Mesendoderm (in vitro differentiated cells): Measurements from ENCODE around the gene IKBKE.

Experiments used
- DNase-seq: peaks from one replicate; pipeline ENCODE4 v3.0.0; 2013
- H2AK5ac ChIP-seq: 2 replicates; pipeline ENCODE4 v1.6.1; 2013; ENCODE audit warnings: low read length, inconsistent platforms
- H2BK120ac ChIP-seq: 2 replicates; pipeline ENCODE4 v1.6.1; 2013; ENCODE audit warnings: low read depth, mild to moderate bottlenecking, low read length, moderate library complexity, mixed read lengths
- H2BK15ac ChIP-seq: replicated peaks from 2 replicates; pipeline ENCODE4 v1.6.1; 2013; ENCODE audit warnings: low read depth, mild to moderate bottlenecking, moderate library complexity
- H2BK5ac ChIP-seq: 2 replicates; pipeline ENCODE4 v1.6.1; 2013; ENCODE audit warnings: low read length, inconsistent platforms
- H3K18ac ChIP-seq: 2 replicates; pipeline ENCODE4 v1.6.1; 2013; ENCODE audit warnings: mild to moderate bottlenecking, low read length, mixed read lengths
- H3K23ac ChIP-seq: one replicate; pipeline ENCODE4 v1.6.1; 2013; ENCODE audit warnings: low read length
- H3K27ac ChIP-seq: 2 replicates; pipeline ENCODE4 v1.5.1; 2013; ENCODE audit warnings: low read depth, mild to moderate bottlenecking, inconsistent platforms, low read length, moderate library complexity
- H3K27me3 ChIP-seq: 2 replicates; pipeline ENCODE4 v1.6.1; 2013; ENCODE audit warnings: low read length, control low read depth, mild to moderate bottlenecking, inconsistent platforms; ENCODE audit not compliant: insufficient read depth, poor library complexity
- H3K36me3 ChIP-seq: 2 replicates; pipeline ENCODE4 v1.6.1; 2013; ENCODE audit warnings: low read length, inconsistent platforms; ENCODE audit not compliant: control insufficient read depth, insufficient read depth
- H3K4ac ChIP-seq: one replicate; pipeline ENCODE4 v1.6.1; 2013; ENCODE audit warnings: low read depth, mild to moderate bottlenecking, low read length, moderate library complexity
- H3K4me1 ChIP-seq: 2 replicates; pipeline ENCODE4 v1.6.1; 2013; ENCODE audit warnings: low read depth, low read length, inconsistent platforms; ENCODE audit not compliant: control insufficient read depth
- H3K4me2 ChIP-seq: 2 replicates; pipeline ENCODE4 v1.6.1; 2013; ENCODE audit warnings: low read length
- H3K4me3 ChIP-seq: 2 replicates; pipeline ENCODE4 v1.5.1; 2013; ENCODE audit warnings: mild to moderate bottlenecking, low read length
- H3K56ac ChIP-seq: one replicate; pipeline ENCODE4 v1.6.1; 2013; ENCODE audit warnings: low read length
- H3K79me1 ChIP-seq: 2 replicates; pipeline ENCODE4 v1.6.1; 2013; ENCODE audit warnings: low read length, inconsistent platforms
- H3K79me2 ChIP-seq: 2 replicates; pipeline ENCODE4 v1.6.1; 2013; ENCODE audit warnings: mild to moderate bottlenecking, low read length; ENCODE audit not compliant: control insufficient read depth, insufficient read depth
- H3K9ac ChIP-seq: 2 replicates; pipeline ENCODE4 v1.6.1; 2013; ENCODE audit warnings: low read length, inconsistent platforms
- H4K5ac ChIP-seq: one replicate; pipeline ENCODE4 v1.6.1; 2013; ENCODE audit warnings: low read length
- H4K8ac ChIP-seq: one replicate; pipeline ENCODE4 v1.6.1; 2013; ENCODE audit warnings: low read depth, mild to moderate bottlenecking, control low read depth, low read length, moderate library complexity
- WGBS: extraction: QIAGEN DNeasy Blood & Tissue Kit; methylation state at CpG from one replicate; pipeline ENCODE4 v1.1.7; 2013; ENCODE audit warnings: low lambda C conversion rate, missing lambda C conversion rate; ENCODE audit not compliant: insufficient coverage; ENCODE audit errors: extremely low coverage; 5-methylcytosine and 5-hydroxymethylcytosine counted together

The IKBKE gene

GRCh38 chr1:206532368-206532767 is 62.1 kb downstream of the IKBKE start:
- Histone ChIP-seq H4K8ac (no peak overlapping the region), H3K79me2 (no peaks in the 10 kb centered on the region), H3K27ac (no peak overlapping the region), H3K18ac (no peak overlapping the region), H3K4me3 (no peak overlapping the region), H4K5ac (no peak overlapping the region), H3K79me1 (no peaks in the 10 kb centered on the region), H3K4me1 (no peaks in the 10 kb centered on the region), H3K56ac (no peak overlapping the region), H3K9ac (no peak overlapping the region), H3K4ac (no peak overlapping the region), H2BK5ac (no peak overlapping the region), H2BK120ac (no peak overlapping the region), H3K36me3 (no peaks in the 10 kb centered on the region), H2BK15ac (no peak overlapping the region), H3K4me2 (no peak overlapping the region), H2AK5ac (no peak overlapping the region), H3K27me3 (no peaks in the 10 kb centered on the region), H3K23ac (no peak overlapping the region)
- WGBS = no CpG with 5 or more reads among the region's 7 CpGs
- DNase-seq = no peak

- Histone ChIP-seq H3K36me3 (no peaks in the 10 kb centered on the region), H3K56ac (no peak overlapping the region), H2AK5ac (no peak overlapping the region), H3K4me2 (no peak overlapping the region), H3K79me1 (no peaks in the 10 kb centered on the region), H3K23ac (no peak overlapping the region), H3K27me3 (no peaks in the 10 kb centered on the region), H3K4ac (no peak overlapping the region), H3K4me3 (no peak overlapping the region), H3K9ac (no peak overlapping the region), H2BK5ac (no peak overlapping the region), H3K79me2 (no peaks in the 10 kb centered on the region), H3K27ac (no peak overlapping the region), H2BK120ac (no peak overlapping the region), H4K8ac (no peak overlapping the region), H3K18ac (no peak overlapping the region), H2BK15ac (no peak overlapping the region), H4K5ac (no peak overlapping the region), H3K4me1 (no peaks in the 10 kb centered on the region)
- no CpG with 5 or more reads among the region's 3 CpGs for WGBS
- no peak for DNase-seq
Measured at GRCh38 chr1:206534552-206534951, 64.3 kb downstream of the IKBKE start.

GRCh38 chr1:206535853-206536188 is 65.5 kb downstream of the IKBKE start:
- H3K79me2 ChIP-seq = no peaks in the 10 kb centered on the region

GRCh38 chr1:206537141-206537540 is 66.9 kb downstream of the IKBKE start:
- Histone ChIP-seq H3K27ac (no peak overlapping the region), H2BK15ac (no peak overlapping the region), H3K79me1 (no peaks in the 10 kb centered on the region), H3K27me3 (no peaks in the 10 kb centered on the region), H2AK5ac (no peak overlapping the region), H3K18ac (no peak overlapping the region), H3K36me3 (no peaks in the 10 kb centered on the region), H3K4me1 (no peaks in the 10 kb centered on the region), H3K79me2 (no peaks in the 10 kb centered on the region), H4K8ac (no peak overlapping the region), H3K56ac (no peak overlapping the region), H4K5ac (no peak overlapping the region), H3K23ac (no peak overlapping the region), H2BK5ac (no peak overlapping the region), H3K4ac (no peak overlapping the region), H3K9ac (no peak overlapping the region), H3K4me2 (no peak overlapping the region), H2BK120ac (no peak overlapping the region), H3K4me3 (no peak overlapping the region)
- no CpG with 5 or more reads among the region's 4 CpGs for WGBS
- DNase-seq = no peak

More at GRCh38 chr1:206535853-206536188, 65.5 kb downstream of the IKBKE start:
- Histone ChIP-seq H3K27ac (no peak overlapping the region), H3K18ac (no peak overlapping the region), H2BK120ac (no peak overlapping the region), H3K36me3 (no peaks in the 10 kb centered on the region), H3K23ac (no peak overlapping the region), H3K4me1 (no peaks in the 10 kb centered on the region), H3K4me3 (no peak overlapping the region), H3K56ac (no peak overlapping the region), H3K4me2 (no peak overlapping the region), H2BK15ac (no peak overlapping the region), H4K5ac (no peak overlapping the region), H3K79me1 (no peaks in the 10 kb centered on the region), H3K9ac (no peak overlapping the region), H2BK5ac (no peak overlapping the region), H2AK5ac (no peak overlapping the region), H4K8ac (no peak overlapping the region), H3K27me3 (no peaks in the 10 kb centered on the region), H3K4ac (no peak overlapping the region)
- no CpG with 5 or more reads among the region's 6 CpGs for WGBS
- DNase-seq = no peak

- DNase-seq = no peak
- Histone ChIP-seq H2BK15ac (no peak overlapping the region), H2BK120ac (no peak overlapping the region), H3K4me1 (no peaks in the 10 kb centered on the region), H2AK5ac (no peak overlapping the region), H3K79me1 (no peaks in the 10 kb centered on the region), H4K5ac (no peak overlapping the region), H3K4ac (no peak overlapping the region), H4K8ac (no peak overlapping the region), H3K4me3 (no peak overlapping the region), H3K18ac (no peak overlapping the region), H3K79me2 (no peaks in the 10 kb centered on the region), H3K23ac (no peak overlapping the region), H3K36me3 (no peaks in the 10 kb centered on the region), H3K27ac (no peak overlapping the region), H2BK5ac (no peak overlapping the region), H3K56ac (no peak overlapping the region), H3K4me2 (no peak overlapping the region), H3K9ac (no peak overlapping the region), H3K27me3 (no peaks in the 10 kb centered on the region)
- no CpG with 5 or more reads among the region's 6 CpGs for WGBS
Measured at GRCh38 chr1:206538086-206538770, 68.0 kb downstream of the IKBKE start.
